HG02763 (cell line): ENCODE results near the gene ITLN1.
"Not testable (repeated sequence)": the region's sequence is repeated elsewhere in the genome, so short reads cannot be mapped to it uniquely, and the experiment has no call there.

Experiments used
- ATAC-seq: cut with Tn5 transposase; IDR thresholded peaks from one replicate; pipeline ENCODE4 v1.9.1; 2021; ENCODE audit warnings: mild to moderate bottlenecking, moderate library complexity; ENCODE audit not compliant: unreplicated experiment

ITLN1 gene

GRCh38 chr1:160883581-160884513 is 1.1 kb downstream of the ITLN1 start:
- no peak for ATAC-seq

GRCh38 chr1:160882582-160882981 is 2.4 kb downstream of the ITLN1 start:
- ATAC-seq = no peak

- ATAC-seq = not testable (repeated sequence)
Measured at GRCh38 chr1:160881264-160881663, 3.7 kb downstream of the ITLN1 start.

GRCh38 chr1:160880216-160880615 is 4.8 kb downstream of the ITLN1 start:
- no peak for ATAC-seq

GRCh38 chr1:160879056-160879455 is 5.9 kb downstream of the ITLN1 start:
- ATAC-seq = no peak

- no peak for ATAC-seq
Measured at GRCh38 chr1:160877221-160877620, 7.8 kb downstream of the ITLN1 start.

GRCh38 chr1:160876311-160876710 is 8.7 kb downstream of the ITLN1 start:
- no peak for ATAC-seq

GRCh38 chr1:160875591-160875990 is 9.4 kb downstream of the ITLN1 start:
- ATAC-seq = not testable (repeated sequence)

GRCh38 chr1:160874935-160875334 is 10.0 kb downstream of the ITLN1 start:
- ATAC-seq = no peak

GRCh38 chr1:160868141-160868540 is 16.8 kb downstream of the ITLN1 start:
- no peak for ATAC-seq

- not testable (repeated sequence) for ATAC-seq
Measured at GRCh38 chr1:160867651-160868050, 17.3 kb downstream of the ITLN1 start.

- ATAC-seq = no peak
Measured at GRCh38 chr1:160866695-160867260, 18.2 kb downstream of the ITLN1 start.

- ATAC-seq = no peak
Measured at GRCh38 chr1:160866001-160866694, 18.8 kb downstream of the ITLN1 start.

GRCh38 chr1:160865337-160865736 is 19.6 kb downstream of the ITLN1 start:
- no peak for ATAC-seq

- no peak for ATAC-seq
Measured at GRCh38 chr1:160864173-160864572, 20.8 kb downstream of the ITLN1 start.

- ATAC-seq = no peak
Measured at GRCh38 chr1:160863774-160864131, 21.2 kb downstream of the ITLN1 start.

GRCh38 chr1:160863061-160863773 is 21.8 kb downstream of the ITLN1 start:
- ATAC-seq = no peak

- ATAC-seq = peak; percentile 73
Measured at GRCh38 chr1:160862203-160863060, 22.5 kb downstream of the ITLN1 start, which contains the start of gene CD244. CD244 (minus strand) TSS chr1:160862887; CDS start chr1:160862677, 210 bp downstream.

GRCh38 chr1:160860840-160861505 is 24.0 kb downstream of the ITLN1 start:
- ATAC-seq = no peak
